HG02981 (cell line): ENCODE measurements around the gene PPP1CB.
"Not testable (repeated sequence)": the region's sequence is repeated elsewhere in the genome, so short reads cannot be mapped to it uniquely, and the experiment has no call there.

Experiments used
- ATAC-seq: cut with Tn5 transposase; IDR thresholded peaks from one replicate; pipeline ENCODE4 v1.9.1; 2021; ENCODE audit warnings: mild to moderate bottlenecking, moderate library complexity; ENCODE audit not compliant: unreplicated experiment

Gene PPP1CB

GRCh38 chr2:28772351-28772750 is 20.7 kb downstream of the PPP1CB start:
- no peak for ATAC-seq

- ATAC-seq = no peak
Observed at GRCh38 chr2:28776471-28776870, 24.8 kb downstream of the PPP1CB start.

GRCh38 chr2:28778392-28778791 is 26.8 kb downstream of the PPP1CB start:
- ATAC-seq = no peak

- no peak for ATAC-seq
Observed at GRCh38 chr2:28779001-28779400, 27.4 kb downstream of the PPP1CB start.

GRCh38 chr2:28780496-28780895 is 28.9 kb downstream of the PPP1CB start:
- ATAC-seq = no peak

- no peak for ATAC-seq
Observed at GRCh38 chr2:28782423-28782822, 30.8 kb downstream of the PPP1CB start.

- ATAC-seq = not testable (repeated sequence)
Observed at GRCh38 chr2:28784570-28784969, 32.9 kb downstream of the PPP1CB start.

GRCh38 chr2:28796620-28797019 is 45.0 kb downstream of the PPP1CB start:
- ATAC-seq = no peak

- no peak for ATAC-seq
Observed at GRCh38 chr2:28801726-28802125, 50.1 kb downstream of the PPP1CB start.

- no peak for ATAC-seq
Observed at GRCh38 chr2:28802975-28803429, 51.4 kb downstream of the PPP1CB start.

- ATAC-seq = no peak
Observed at GRCh38 chr2:28809927-28810326, 58.3 kb downstream of the PPP1CB start.

- peak; percentile 84 for ATAC-seq
Observed at GRCh38 chr2:28810384-28811285, 59.0 kb downstream of the PPP1CB start, which contains the start of gene SPDYA. Gene SPDYA, plus strand, starts transcription at chr2:28810834. Its CDS starts 5,181 bp downstream, at chr2:28816015.

- no peak for ATAC-seq
Observed at GRCh38 chr2:28818053-28818452, 66.4 kb downstream of the PPP1CB start.

- peak; percentile 48 for ATAC-seq
Observed at GRCh38 chr2:28821295-28821958, 69.8 kb downstream of the PPP1CB start.

GRCh38 chr2:28822036-28822435 is 70.4 kb downstream of the PPP1CB start:
- no peak for ATAC-seq

GRCh38 chr2:28824207-28824606 is 72.6 kb downstream of the PPP1CB start:
- ATAC-seq = no peak

GRCh38 chr2:28824870-28825269 is 73.2 kb downstream of the PPP1CB start:
- ATAC-seq = no peak

GRCh38 chr2:28828382-28828781 is 76.8 kb downstream of the PPP1CB start:
- ATAC-seq = no peak

- ATAC-seq = no peak
Observed at GRCh38 chr2:28833740-28834470, 82.3 kb downstream of the PPP1CB start.

- no peak for ATAC-seq
Observed at GRCh38 chr2:28835781-28836180, 84.2 kb downstream of the PPP1CB start.

GRCh38 chr2:28838971-28839370 is 87.3 kb downstream of the PPP1CB start:
- ATAC-seq = no peak
